NCI-H2171 (cell line): ENCODE results near the gene PYCR2.

ENCODE experiments used
- DNase-seq: peaks from one replicate; lab custom pipeline; 2025; lab: John Stamatoyannopoulos, UW

Gene PYCR2

DNA sequence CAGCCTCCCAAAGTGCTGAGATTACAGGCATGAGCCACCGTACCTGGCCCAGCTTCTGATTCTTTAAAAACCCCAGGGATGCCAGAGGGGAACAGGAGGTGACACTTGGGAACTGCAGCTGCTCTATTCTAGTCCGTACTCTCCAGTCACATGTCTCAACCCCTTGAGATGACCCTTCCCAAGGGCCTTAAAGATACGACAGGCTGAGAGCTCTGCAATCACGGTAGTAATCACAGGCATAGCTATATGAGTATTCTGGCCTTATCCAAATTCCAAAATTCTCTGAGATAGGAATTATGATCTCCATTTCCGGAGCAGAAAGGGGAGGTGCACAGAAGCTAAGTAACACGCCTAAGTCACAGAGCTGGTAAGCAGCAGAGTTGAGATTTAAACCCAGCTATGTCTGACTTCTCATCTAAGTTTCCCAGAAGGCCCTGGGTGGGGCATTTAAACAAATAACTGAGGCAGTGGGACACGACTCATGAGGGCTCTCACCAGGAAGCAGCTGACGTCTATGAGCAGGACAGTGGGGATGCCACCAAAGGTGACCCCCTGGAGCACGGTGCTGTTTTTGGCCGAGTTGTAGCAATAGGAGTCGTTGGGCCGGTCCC is 47.0 kb downstream of the PYCR2 start:
- no peak for DNase-seq

DNA sequence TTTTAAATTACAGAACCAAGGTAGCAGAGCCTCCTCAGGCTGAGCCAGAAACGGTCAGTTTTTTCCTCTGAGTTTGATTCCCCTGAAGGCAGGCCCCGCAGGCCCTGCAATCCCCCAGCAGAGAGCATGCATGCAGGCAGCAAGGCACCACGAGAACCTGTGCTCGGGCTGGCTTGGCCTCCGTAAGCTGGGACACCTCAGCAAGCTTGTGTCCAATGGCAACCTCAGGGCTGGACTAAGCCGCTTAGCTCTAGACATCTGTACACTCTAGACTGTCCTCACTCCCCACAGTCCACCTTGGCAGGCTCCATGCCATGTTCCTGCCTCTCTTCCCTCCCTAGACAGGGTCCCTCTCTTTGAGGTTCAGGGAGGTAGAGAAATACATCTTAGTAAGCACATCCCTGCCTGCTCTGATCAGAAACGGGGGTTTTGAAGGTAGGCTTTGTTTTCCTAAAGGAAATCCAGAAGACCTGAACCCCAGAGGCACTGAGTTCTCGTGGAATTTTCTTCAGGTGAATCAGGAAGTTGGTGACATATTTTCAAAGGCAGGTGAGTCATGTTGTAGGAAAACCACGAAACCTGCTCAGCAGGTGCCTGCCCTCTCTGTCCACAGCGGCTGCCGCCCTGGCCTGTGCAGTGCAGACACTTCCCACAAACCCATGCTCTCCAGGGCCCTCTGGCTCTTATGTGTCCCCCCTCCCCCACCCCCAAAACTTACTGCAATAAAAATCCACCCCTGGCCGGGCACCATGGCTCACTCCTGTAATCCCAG is 48.8 kb downstream of the PYCR2 start:
- no peak for DNase-seq

DNA sequence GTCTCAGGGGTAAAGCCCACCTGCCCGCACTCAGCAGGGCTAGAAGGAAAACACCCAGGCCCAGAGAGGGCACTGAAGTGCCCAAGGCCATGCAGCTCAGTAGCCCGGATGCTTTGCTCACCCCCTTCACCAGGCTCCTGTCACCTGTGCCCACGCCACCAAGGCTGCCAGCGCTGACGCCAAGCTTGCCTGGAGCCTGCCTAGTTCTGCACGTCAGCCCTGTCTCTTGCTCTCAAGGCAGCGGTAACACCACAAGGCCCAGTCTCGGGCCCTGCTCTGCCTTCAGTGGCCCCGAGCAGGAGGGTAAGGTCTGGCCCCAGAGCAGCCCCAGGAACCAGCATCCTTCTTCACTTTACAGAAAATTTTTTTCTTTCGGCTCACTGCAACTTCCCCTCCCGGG is 49.6 kb downstream of the PYCR2 start:
- DNase-seq, result no peak

DNA sequence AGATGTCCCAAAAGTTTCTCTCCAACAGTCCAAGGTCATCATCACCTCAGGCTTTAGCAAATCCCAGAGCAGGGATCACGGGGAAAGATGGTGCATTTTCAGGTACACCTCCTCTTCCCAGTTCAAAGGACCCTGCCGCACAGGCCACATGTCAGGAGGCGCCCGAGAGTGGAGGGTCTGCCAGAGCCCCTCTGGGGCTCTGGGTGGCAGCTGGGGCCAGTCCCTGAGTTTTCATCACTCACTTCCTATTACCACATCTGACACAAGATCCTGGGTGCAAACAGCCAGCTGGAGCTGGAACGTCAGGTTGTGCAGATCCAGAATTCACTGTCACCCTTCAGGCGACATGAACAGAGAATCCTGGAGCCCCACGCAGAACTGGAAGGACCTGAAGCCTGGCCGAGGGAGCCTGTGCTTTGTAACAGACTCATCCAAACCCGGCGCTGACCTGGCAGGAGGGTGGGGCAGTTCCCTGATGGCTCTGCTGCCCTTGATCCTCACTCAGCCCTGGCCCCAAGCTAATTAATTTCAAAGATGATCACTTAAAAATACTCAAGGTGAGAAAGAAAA is 50.7 kb downstream of the PYCR2 start:
- no peak for DNase-seq

DNA sequence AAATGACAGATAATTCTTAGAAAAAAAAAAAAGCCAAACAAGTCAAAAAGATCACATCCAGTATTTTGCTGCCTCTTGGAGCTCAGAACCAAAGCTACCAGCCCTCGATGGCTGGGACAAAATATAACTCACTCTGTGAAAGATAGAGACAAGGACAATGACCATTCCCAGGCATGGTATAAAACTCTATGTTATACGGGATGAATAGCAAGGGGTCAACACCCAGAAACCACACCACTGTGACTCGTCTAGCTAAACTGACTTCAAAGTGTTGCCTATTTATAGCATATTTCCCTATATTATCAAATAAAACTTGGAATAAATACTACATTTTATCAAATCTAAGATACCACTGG is 52.0 kb downstream of the PYCR2 start:
- no peak for DNase-seq

DNA sequence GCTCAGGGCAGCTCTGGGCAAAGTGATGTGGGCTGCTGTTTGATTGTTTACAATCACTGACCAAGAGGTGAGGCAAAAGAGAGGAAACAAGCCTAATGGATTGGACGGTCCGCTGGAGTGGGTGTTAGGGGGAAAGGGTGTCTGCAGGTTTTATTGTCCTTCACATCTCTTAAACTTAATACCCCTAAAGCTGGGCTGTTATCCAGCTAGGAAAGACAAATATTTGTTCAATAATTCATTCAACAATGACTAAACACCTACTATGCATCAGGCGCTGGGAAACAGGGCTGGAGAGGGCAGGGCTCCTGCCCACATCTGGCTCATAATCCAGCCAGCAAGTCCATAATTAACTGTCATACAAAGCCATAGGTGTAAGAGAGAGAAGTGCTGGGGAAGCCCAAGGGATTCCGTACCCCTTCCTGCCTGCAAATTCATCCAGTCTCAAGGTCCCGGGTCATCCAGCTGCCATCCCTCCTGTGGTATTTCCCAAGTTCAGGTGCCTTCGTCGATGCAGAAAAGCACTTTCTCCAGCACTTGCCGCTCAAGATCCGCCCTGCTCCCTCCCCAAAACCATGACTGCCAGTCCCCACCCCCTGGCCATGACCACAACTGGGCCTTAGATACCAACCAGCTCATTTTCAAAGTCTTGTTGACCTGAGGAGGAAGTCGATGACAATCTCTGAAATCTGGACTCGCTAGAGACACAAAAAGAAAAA is 52.5 kb downstream of the PYCR2 start:
- no peak for DNase-seq

DNA sequence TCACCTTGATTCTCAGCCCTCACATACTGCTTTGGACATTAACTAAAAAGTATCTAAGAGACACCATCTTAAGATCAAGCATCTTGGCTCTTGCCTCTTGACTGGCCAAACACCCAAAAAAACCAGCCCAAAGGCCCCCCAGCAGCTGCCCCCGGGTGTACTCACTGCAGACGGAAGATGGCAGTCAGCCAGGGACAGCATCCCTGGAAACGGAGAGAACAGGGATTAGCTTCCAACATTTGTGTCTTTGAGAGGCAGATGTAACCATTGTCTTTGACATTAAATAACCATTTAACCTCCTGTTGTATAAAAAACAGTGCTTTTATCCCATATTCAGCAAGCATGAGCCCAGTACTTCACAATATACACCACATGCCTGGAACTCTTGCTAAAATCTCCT is 53.1 kb downstream of the PYCR2 start:
- no peak for DNase-seq
